ENCODE data around the gene EBF3. TPM values are rescaled to one million over a fixed set of nuclear protein-coding genes. Genes with fewer than 3 reads are reported as not detected.

Gene EBF3
- total RNA-seq, 1 donor from 2014 or later = 0.15 TPM

- Histone ChIP-seq H3K27ac (no peak overlapping the region), H3K4me1 (no peaks in the 10 kb centered on the region), H3K36me3 (no peaks in the 10 kb centered on the region), H4K20me1 (ENCODE audit: low read depth) (no peaks in the 10 kb centered on the region), H3K9me3 (ENCODE audit: low read depth) (peaks cover 6% of the 10 kb centered on the region), H2AFZ (replicated peaks) (no peak overlapping the region), H3K9ac (no peak overlapping the region), H3K79me2 (ENCODE audit: low read depth) (no peaks in the 10 kb centered on the region), H3K4me3 (no peak overlapping the region), H3F3A (ENCODE audit: low read depth) (no peaks in the 10 kb centered on the region), H3K27me3 (no peaks in the 10 kb centered on the region), H3K4me2 (no peak overlapping the region)
- H3K36me3 Mint-ChIP-seq = no peaks in the 10 kb centered on the region
- H3K27me3 Mint-ChIP-seq (ENCODE audit: insufficient read depth, low read depth) = peaks cover 3% of the 10 kb centered on the region
- TF ChIP-seq EZH2phosphoT487 (IDR thresholded peaks at IDR 0.05) (no peak), CTCF (IDR thresholded peaks at IDR 0.05) (no peak), EZH2 (IDR thresholded peaks at IDR 0.05) (no peak)
- no peaks in the 10 kb centered on the region for H3K4me1 Mint-ChIP-seq
- H3K27ac Mint-ChIP-seq = no peak overlapping the region
- no peak for DNase-seq (ENCODE audit: low spot score)
- peaks cover 27% of the 10 kb centered on the region for H3K9me3 Mint-ChIP-seq
- H3K4me3 Mint-ChIP-seq = no peak overlapping the region
These were observed 18.8 kb upstream of the EBF3 start for GRCh38 chr10:129982825-129983224.

GRCh38 chr10:129978980-129979379 lies 14.9 kb upstream of the EBF3 start:
- Mint-ChIP-seq H3K27me3 (ENCODE audit: insufficient read depth, low read depth) (peaks cover 18% of the 10 kb centered on the region), H3K36me3 (no peaks in the 10 kb centered on the region), H3K9me3 (peaks cover 18% of the 10 kb centered on the region), H3K27ac (no peak overlapping the region), H3K4me1 (no peaks in the 10 kb centered on the region), H3K4me3 (no peak overlapping the region)
- TF ChIP-seq EZH2phosphoT487 (IDR thresholded peaks at IDR 0.05) = no peak
- H3K27me3 ChIP-seq = peaks cover 28% of the 10 kb centered on the region
- no peaks in the 10 kb centered on the region for H3K79me2 ChIP-seq (ENCODE audit: low read depth)
- no peaks in the 10 kb centered on the region for H3K4me1 ChIP-seq
- H3F3A ChIP-seq (ENCODE audit: low read depth) = no peaks in the 10 kb centered on the region
- peaks cover 6% of the 10 kb centered on the region for H3K9me3 ChIP-seq (ENCODE audit: low read depth)
- no peak overlapping the region for H3K27ac ChIP-seq
- no peak overlapping the region for H3K4me3 ChIP-seq
- no peak overlapping the region for H3K9ac ChIP-seq
- no peak for DNase-seq (ENCODE audit: low spot score)
- H2AFZ ChIP-seq (replicated peaks) = no peak overlapping the region
- no peak overlapping the region for H3K4me2 ChIP-seq
- H3K36me3 ChIP-seq = no peaks in the 10 kb centered on the region
- H4K20me1 ChIP-seq (ENCODE audit: low read depth) = no peaks in the 10 kb centered on the region

GRCh38 chr10:129978322-129978721 lies 14.2 kb upstream of the EBF3 start:
- Histone ChIP-seq H4K20me1 (ENCODE audit: low read depth) (peaks cover 4% of the 10 kb centered on the region), H3K4me3 (no peak overlapping the region), H3F3A (ENCODE audit: low read depth) (no peaks in the 10 kb centered on the region), H3K9ac (no peak overlapping the region), H2AFZ (replicated peaks) (no peak overlapping the region), H3K4me1 (no peaks in the 10 kb centered on the region), H3K9me3 (ENCODE audit: low read depth) (peaks cover 6% of the 10 kb centered on the region), H3K27ac (no peak overlapping the region), H3K27me3 (peaks cover 35% of the 10 kb centered on the region), H3K79me2 (ENCODE audit: low read depth) (no peaks in the 10 kb centered on the region), H3K4me2 (no peak overlapping the region), H3K36me3 (no peaks in the 10 kb centered on the region)
- DNase-seq (ENCODE audit: low spot score) = no peak
- no peaks in the 10 kb centered on the region for H3K4me1 Mint-ChIP-seq
- peaks cover 25% of the 10 kb centered on the region for H3K27me3 Mint-ChIP-seq (ENCODE audit: insufficient read depth, low read depth)
- no peak for TF ChIP-seq EZH2 (IDR thresholded peaks at IDR 0.05)
- no peak for TF ChIP-seq CTCF (IDR thresholded peaks at IDR 0.05)
- TF ChIP-seq EZH2phosphoT487 (IDR thresholded peaks at IDR 0.05) = no peak
- H3K36me3 Mint-ChIP-seq = no peaks in the 10 kb centered on the region
- H3K9me3 Mint-ChIP-seq = peaks cover 13% of the 10 kb centered on the region
- no peak overlapping the region for H3K27ac Mint-ChIP-seq
- no peak overlapping the region for H3K4me3 Mint-ChIP-seq

GRCh38 chr10:129977794-129978193 lies 13.7 kb upstream of the EBF3 start:
- Histone ChIP-seq H3F3A (ENCODE audit: low read depth) (no peaks in the 10 kb centered on the region), H3K79me2 (ENCODE audit: low read depth) (no peaks in the 10 kb centered on the region), H3K27ac (no peak overlapping the region), H3K9me3 (ENCODE audit: low read depth) (peaks cover 3% of the 10 kb centered on the region), H3K4me3 (no peak overlapping the region), H3K27me3 (peaks cover 40% of the 10 kb centered on the region), H4K20me1 (ENCODE audit: low read depth) (peaks cover 7% of the 10 kb centered on the region), H3K36me3 (no peaks in the 10 kb centered on the region), H3K4me1 (no peaks in the 10 kb centered on the region), H3K4me2 (no peak overlapping the region), H2AFZ (replicated peaks) (no peak overlapping the region), H3K9ac (no peak overlapping the region)
- H3K36me3 Mint-ChIP-seq = no peaks in the 10 kb centered on the region
- H3K27ac Mint-ChIP-seq = no peak overlapping the region
- H3K27me3 Mint-ChIP-seq (ENCODE audit: insufficient read depth, low read depth) = peaks cover 26% of the 10 kb centered on the region
- peaks cover 8% of the 10 kb centered on the region for H3K9me3 Mint-ChIP-seq
- no peak for DNase-seq (ENCODE audit: low spot score)
- H3K4me1 Mint-ChIP-seq = no peaks in the 10 kb centered on the region
- no peak overlapping the region for H3K4me3 Mint-ChIP-seq
- TF ChIP-seq EZH2phosphoT487 (IDR thresholded peaks at IDR 0.05) = no peak
- TF ChIP-seq EZH2 (IDR thresholded peaks at IDR 0.05) = no peak
- no peak for TF ChIP-seq CTCF (IDR thresholded peaks at IDR 0.05)
